Measurements from ENCODE around the gene SDCBP2. TPM values are rescaled to one million over a fixed set of nuclear protein-coding genes. Genes with fewer than 3 reads are reported as not detected.

SDCBP2 gene
- total and polyA plus RNA-seq, 2 donors from 2014 or later, result 10.3 to 18.3 TPM

DNA sequence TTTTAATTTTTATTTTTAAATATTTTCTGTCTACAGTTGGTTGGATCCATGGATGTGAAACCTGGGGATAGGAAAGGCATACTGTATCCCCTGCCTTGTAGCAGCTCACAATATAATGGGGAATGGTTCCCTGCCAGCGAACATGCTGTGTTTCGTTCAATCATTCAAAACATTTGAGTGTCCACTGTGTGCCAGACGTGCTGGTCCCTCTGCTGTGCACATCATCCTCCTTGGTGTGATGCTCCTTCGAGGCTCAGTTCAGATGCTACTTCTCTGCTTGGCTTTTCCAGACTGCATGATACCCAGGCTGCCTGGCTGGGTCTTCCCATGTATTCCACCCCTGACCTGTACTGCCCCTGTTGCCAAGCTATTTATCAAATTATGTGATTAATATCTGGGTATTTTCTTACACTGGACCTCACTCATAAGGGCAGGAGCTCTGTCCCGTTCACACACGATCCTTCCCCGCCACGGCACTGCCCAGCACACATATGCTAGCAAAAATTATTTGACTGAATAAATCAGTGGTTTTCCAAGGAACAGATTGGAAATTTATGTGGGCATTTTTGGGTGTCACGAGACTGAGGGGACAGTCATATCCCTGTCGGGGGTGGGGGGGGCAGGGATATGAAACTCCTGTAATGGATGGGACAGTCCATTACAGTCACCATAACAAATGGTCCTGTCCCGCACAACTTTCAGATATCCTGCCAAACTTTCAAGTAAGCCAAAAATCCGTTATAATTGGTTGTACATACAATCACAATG is 4.9 kb downstream of the SDCBP2 start:
- H3K9me3 ChIP-seq (ENCODE audit: control insufficient read depth in 2 of 3, insufficient read depth in 1 of 3, low read length in 3 of 3), result no peaks in the 10 kb centered on the region
- H3K36me3 ChIP-seq (ENCODE audit: control insufficient read depth in 2 of 3, insufficient read depth in 3 of 3, low read length in 3 of 3), result no peaks in the 10 kb centered on the region
- H3K9ac ChIP-seq (ENCODE audit: low read length in 3 of 3), result no peak overlapping the region
- H3K4me3 ChIP-seq (ENCODE audit: low read length in 3 of 3), result no peak overlapping the region
- TF ChIP-seq CTCF (IDR thresholded peaks at IDR 0.05; ENCODE audit: borderline replicate concordance, extremely low read depth, insufficient read depth), result no peak
- H3K27ac ChIP-seq (ENCODE audit: low read depth in 2 of 2, low read length in 2 of 2), result peak overlapping the region; percentile 99
- DNase-seq, result peak in 1 of 5 donors; percentile 45
- no peak for FAIRE-seq
- intact Hi-C loops (cut with DNase I), result no loop called here
- H3K4me1 ChIP-seq (ENCODE audit: control insufficient read depth in 2 of 3, insufficient read depth in 2 of 3, low read depth in 1 of 3, low read length in 3 of 3), result peaks cover 5 to 42% (median 36%) of the 10 kb centered on the region in 3 donors
- H3K27me3 ChIP-seq (ENCODE audit: control insufficient read depth, insufficient read depth, low read length), result no peaks in the 10 kb centered on the region

GRCh38 chr20:1323256-1323655 is 5.7 kb downstream of the SDCBP2 start:
- intact Hi-C loops (cut with DNase I), result no loop called here
- Histone ChIP-seq H3K9me3 (ENCODE audit: control insufficient read depth in 2 of 3, insufficient read depth in 1 of 3, low read length in 3 of 3) (no peaks in the 10 kb centered on the region), H3K4me1 (ENCODE audit: control insufficient read depth in 2 of 3, insufficient read depth in 2 of 3, low read depth in 1 of 3, low read length in 3 of 3) (peaks cover 5 to 35% (median 28%) of the 10 kb centered on the region in 3 donors), H3K9ac (ENCODE audit: low read length in 3 of 3) (peak overlapping the region in 1 of 3 donors; percentile 24), H3K36me3 (ENCODE audit: control insufficient read depth in 2 of 3, insufficient read depth in 3 of 3, low read length in 3 of 3) (no peaks in the 10 kb centered on the region), H3K4me3 (ENCODE audit: low read length in 3 of 3) (no peak overlapping the region), H3K27ac (ENCODE audit: low read depth in 2 of 2, low read length in 2 of 2) (peak overlapping the region; percentile 88 to 93), H3K27me3 (ENCODE audit: control insufficient read depth, insufficient read depth, low read length) (no peaks in the 10 kb centered on the region)
- no peak for TF ChIP-seq CTCF (IDR thresholded peaks at IDR 0.05; ENCODE audit: borderline replicate concordance, extremely low read depth, insufficient read depth)
- FAIRE-seq, result no peak
- peak in 1 of 5 donors; percentile 33 for DNase-seq

GRCh38 chr20:1322511-1323245 is 6.3 kb downstream of the SDCBP2 start:
- H3K4me1 ChIP-seq (ENCODE audit: control insufficient read depth in 2 of 3, insufficient read depth in 2 of 3, low read depth in 1 of 3, low read length in 3 of 3), result peaks cover 5 to 30% (median 23%) of the 10 kb centered on the region in 3 donors
- peak overlapping the region in 1 of 3 donors; percentile 24 for H3K9ac ChIP-seq (ENCODE audit: low read length in 3 of 3)
- intact Hi-C loops (cut with DNase I), result no loop called here
- no peaks in the 10 kb centered on the region for H3K27me3 ChIP-seq (ENCODE audit: control insufficient read depth, insufficient read depth, low read length)
- peak overlapping the region; percentile 88 to 93 for H3K27ac ChIP-seq (ENCODE audit: low read depth in 2 of 2, low read length in 2 of 2)
- H3K9me3 ChIP-seq (ENCODE audit: control insufficient read depth in 2 of 3, insufficient read depth in 1 of 3, low read length in 3 of 3), result no peaks in the 10 kb centered on the region
- no peaks in the 10 kb centered on the region for H3K36me3 ChIP-seq (ENCODE audit: control insufficient read depth in 2 of 3, insufficient read depth in 3 of 3, low read length in 3 of 3)
- H3K4me3 ChIP-seq (ENCODE audit: low read length in 3 of 3), result no peak overlapping the region
- DNase-seq, result peak in 1 of 5 donors; percentile 59
- no peak for FAIRE-seq
- TF ChIP-seq CTCF (IDR thresholded peaks at IDR 0.05; ENCODE audit: borderline replicate concordance, extremely low read depth, insufficient read depth), result no peak

Measured in kidney (tissue), 14 donors.